H1 (cell line): ENCODE results near the gene LCN10. TPM values are rescaled to one million over a fixed set of nuclear protein-coding genes. Genes with fewer than 3 reads are reported as not detected.

Source experiments
- CEBPB ChIP-seq: IDR thresholded peaks from 2 replicates; pipeline ENCODE4 v1.6.1; 2012; ENCODE audit warnings: low read depth, low read length
- CHD1 ChIP-seq: IDR thresholded peaks from 2 replicates; pipeline ENCODE4 v1.6.1; 2012; ENCODE audit warnings: low read depth, low read length, improper control_type of control experiment
- CREB1 ChIP-seq: IDR thresholded peaks from 2 replicates; pipeline ENCODE4 v1.6.1; 2012; ENCODE audit warnings: inconsistent platforms
- CTBP2 ChIP-seq: IDR thresholded peaks from 2 replicates; pipeline ENCODE4 v1.7.0; 2011; ENCODE audit warnings: borderline replicate concordance, mild to moderate bottlenecking, moderate library complexity, mixed read lengths, low read length; ENCODE audit not compliant: insufficient read depth, insufficient read length
- E2F6 ChIP-seq: IDR thresholded peaks from 2 replicates; pipeline ENCODE4 v1.6.1; 2012; ENCODE audit warnings: inconsistent platforms
- EGR1 ChIP-seq: IDR thresholded peaks from 2 replicates; pipeline ENCODE4 v1.6.1; 2011; ENCODE audit warnings: low read depth, low read length, borderline replicate concordance
- FOSL1 ChIP-seq: IDR thresholded peaks from 2 replicates; pipeline ENCODE4 v1.6.1; 2011; ENCODE audit warnings: mild to moderate bottlenecking, low read depth, low read length, moderate library complexity; ENCODE audit not compliant: insufficient read depth
- GTF2F1 ChIP-seq: IDR thresholded peaks from 2 replicates; pipeline ENCODE4 v1.6.1; 2012; ENCODE audit warnings: low read depth, low read length, improper control_type of control experiment, borderline replicate concordance
- JUND ChIP-seq: IDR thresholded peaks from 2 replicates; pipeline ENCODE4 v1.6.1; 2011; ENCODE audit warnings: mild to moderate bottlenecking, improper control_type of control experiment, low read length
- KDM4A ChIP-seq: IDR thresholded peaks from one replicate; pipeline ENCODE4 v1.7.1; 2012; ENCODE audit warnings: low read depth, mild to moderate bottlenecking, moderate library complexity, low read length, inconsistent platforms; ENCODE audit not compliant: severe bottlenecking
- KDM5A ChIP-seq: fragments of 200-600 bp; IDR thresholded peaks from 2 replicates; pipeline ENCODE4 v1.7.1; 2012; ENCODE audit warnings: mild to moderate bottlenecking, low read length, inconsistent platforms, mixed read lengths
- MAFK ChIP-seq: IDR thresholded peaks from 2 replicates; pipeline ENCODE4 v1.6.1; 2012; ENCODE audit warnings: low read depth, mild to moderate bottlenecking, improper control_type of control experiment, low read length
- NANOG ChIP-seq: IDR thresholded peaks from 2 replicates; pipeline ENCODE4 v1.6.1; 2011; ENCODE audit warnings: low read length, low read depth, mild to moderate bottlenecking, inconsistent platforms; ENCODE audit not compliant: insufficient read depth, poor library complexity, severe bottlenecking
- PHF8 ChIP-seq: fragments of 200-600 bp; sonication (generic); conservative IDR thresholded peaks from 2 replicates; pipeline ENCODE4 v1.7.1; 2012; ENCODE audit warnings: low read depth, mild to moderate bottlenecking, inconsistent platforms, low read length, moderate library complexity
- POLR2A ChIP-seq, 2 experiments: IDR thresholded peaks; 1 replicate in 1 of 2; 2 replicates in 1 of 2; pipeline ENCODE4 v1.6.1; 2011; ENCODE audit warnings: low read depth in 2 of 2, low read length in 2 of 2, mild to moderate bottlenecking in 2 of 2; ENCODE audit errors: control extremely low read depth in 1 of 2
- POU5F1 ChIP-seq: IDR thresholded peaks from 2 replicates; pipeline ENCODE4 v1.6.1; 2011; ENCODE audit warnings: low read depth, mild to moderate bottlenecking, low read length, moderate library complexity
- RBBP5 ChIP-seq: IDR thresholded peaks from 2 replicates; pipeline ENCODE4 v1.7.1; 2012; ENCODE audit warnings: low read depth, mild to moderate bottlenecking, inconsistent platforms, low read length, moderate library complexity, borderline replicate concordance
- SP1 ChIP-seq: IDR thresholded peaks from 2 replicates; pipeline ENCODE4 v1.6.1; 2011; ENCODE audit warnings: low read depth, low read length
- SP4 ChIP-seq: IDR thresholded peaks from 2 replicates; pipeline ENCODE4 v1.6.1; 2012; ENCODE audit warnings: low read length, inconsistent platforms
- TAF7 ChIP-seq: optimal IDR thresholded peaks from 2 replicates; pipeline ENCODE3; 2011; ENCODE audit warnings: low read depth, mild to moderate bottlenecking, inconsistent platforms, low read length, moderate library complexity, borderline replicate concordance
- ZNF274 ChIP-seq: IDR thresholded peaks from 2 replicates; pipeline ENCODE4 v1.7.0; 2012; ENCODE audit warnings: low read length, borderline replicate concordance; ENCODE audit errors: extremely low read depth
- polyA plus RNA-seq, 7 experiments: library from polyadenylated mRNA; depleted of rRNA in 3 of 7; stranded (reverse) in 5 of 7; unstranded in 2 of 7; fragments of >200 nt in 5 of 7; fragments of 200-250 nt in 2 of 7; gene quantifications; 1 replicate in 5 of 7; 2 replicates in 1 of 7; 4 replicates in 1 of 7; pipeline versions ENCODE4 v1.2.1 to v1.2.3, GENCODE V29; 2011 to 2013; ENCODE audit warnings: missing spikeins in 2 of 7, mixed read lengths in 2 of 7
- total RNA-seq: library from RNA; stranded (reverse); fragmentation: NEBNext Ultra II Directional; extraction: Animal tissue kit (Norgen Biotek cat#: 25700); gene quantifications from 2 replicates; pipeline ENCODE4 v1.2.1, GENCODE V29; 2021
- TF ChIP-seq, protein P1 (sequence below): IDR thresholded peaks from 2 replicates; pipeline ENCODE4 v1.6.1; 2011; ENCODE audit warnings: low read length, improper control_type of control experiment
- TF ChIP-seq, protein P2 (sequence below): IDR thresholded peaks from 2 replicates; pipeline ENCODE4 v1.6.1; 2012; ENCODE audit warnings: inconsistent platforms

Gene LCN10
- total and polyA plus RNA-seq, 2 of the 8 experiments (the other 6 are each of a cell fraction or from before 2014, with no cell fraction given) = 2.6 to 2.8 TPM

DNA sequence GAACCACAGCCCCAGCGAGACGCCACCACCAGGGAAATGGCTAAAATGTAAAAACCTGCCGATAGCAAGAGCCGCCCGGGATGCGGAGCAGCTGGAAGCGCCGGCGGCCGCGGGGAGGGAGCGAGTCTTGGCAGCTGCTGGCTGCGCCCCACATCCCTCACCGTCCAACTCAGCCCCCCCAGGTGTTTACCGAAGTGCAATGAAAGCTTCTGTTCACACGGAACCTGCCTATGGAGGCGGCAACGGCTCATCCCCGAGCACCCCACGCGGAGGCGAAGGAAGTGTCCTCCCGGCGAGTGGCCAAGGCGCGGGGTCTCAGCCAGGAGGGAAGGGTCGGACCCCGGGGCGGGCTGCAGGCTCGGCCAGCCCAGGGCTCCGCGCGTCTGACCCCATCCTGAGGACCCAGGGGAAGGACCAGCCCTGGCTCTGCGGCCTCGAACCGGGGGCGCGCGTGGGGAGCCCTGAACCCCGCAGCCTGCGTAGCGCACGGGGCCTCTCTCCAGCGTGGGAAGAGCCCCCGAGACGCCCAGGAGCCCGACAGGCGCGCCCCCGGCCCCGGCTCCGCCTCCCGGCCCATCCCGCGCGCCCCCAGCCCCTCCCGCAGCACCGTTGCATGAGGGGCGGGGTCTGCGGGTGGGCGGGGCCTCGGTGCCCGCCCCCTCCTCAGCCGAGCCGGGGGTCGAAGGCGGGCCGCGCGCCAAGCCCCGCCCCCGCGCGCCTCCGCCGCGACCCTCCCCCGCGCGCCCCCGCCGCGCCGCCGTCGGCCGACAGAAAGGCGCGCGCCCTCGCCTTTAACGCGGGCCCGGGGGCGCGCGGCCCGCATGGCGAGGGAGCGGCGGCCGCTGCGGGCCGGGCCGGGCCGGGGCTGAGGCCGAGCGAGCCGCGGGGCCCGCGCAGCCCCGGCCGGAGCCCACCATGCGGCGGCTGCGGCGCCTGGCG is 30.7 kb downstream of the LCN10 start, which contains the start of gene DIPK1B (continued):
- TF ChIP-seq, protein P1, sequence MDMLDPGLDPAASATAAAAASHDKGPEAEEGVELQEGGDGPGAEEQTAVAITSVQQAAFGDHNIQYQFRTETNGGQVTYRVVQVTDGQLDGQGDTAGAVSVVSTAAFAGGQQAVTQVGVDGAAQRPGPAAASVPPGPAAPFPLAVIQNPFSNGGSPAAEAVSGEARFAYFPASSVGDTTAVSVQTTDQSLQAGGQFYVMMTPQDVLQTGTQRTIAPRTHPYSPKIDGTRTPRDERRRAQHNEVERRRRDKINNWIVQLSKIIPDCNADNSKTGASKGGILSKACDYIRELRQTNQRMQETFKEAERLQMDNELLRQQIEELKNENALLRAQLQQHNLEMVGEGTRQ = no peak
- TF ChIP-seq, protein P2, sequence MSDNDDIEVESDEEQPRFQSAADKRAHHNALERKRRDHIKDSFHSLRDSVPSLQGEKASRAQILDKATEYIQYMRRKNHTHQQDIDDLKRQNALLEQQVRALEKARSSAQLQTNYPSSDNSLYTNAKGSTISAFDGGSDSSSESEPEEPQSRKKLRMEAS = no peak
- TF ChIP-seq FOSL1 (no peak), ZNF274 (no peak), GTF2F1 (no peak), CEBPB (no peak), PHF8 (no peak; the same call in none of the 2 replicates), MAFK (no peak), KDM4A (peak; percentile 87), EGR1 (no peak), POU5F1 (no peak), POLR2A (IDR thresholded peaks at IDR 0.05; ENCODE audit: control extremely low read depth in 1 of 2, low read depth in 2 of 2, low read length in 2 of 2) (no peak; a peak in 1 of 3 replicates), CTBP2 (no peak), JUND (no peak), SP1 (peak; percentile 12; the same call in 1 of the 2 replicates), E2F6 (no peak), CHD1 (no peak), NANOG (no peak), TAF7 (no peak), SP4 (peak; percentile 71; the same call in 1 of the 2 replicates), CREB1 (no peak), KDM5A (no peak), RBBP5 (no peak)
